NK-92 (cell line): ENCODE results near the gene UNC5A.

Source experiments
- DNase-seq: peaks from one replicate; lab custom pipeline; 2025; ENCODE audit not compliant: unreplicated experiment; lab: John Stamatoyannopoulos, UW

The UNC5A gene

GRCh38 chr5:176799488-176799887 lies 10.9 kb upstream of the UNC5A start:
- DNase-seq = no peak

- DNase-seq = no peak
Observed at GRCh38 chr5:176800024-176800423, 10.3 kb upstream of the UNC5A start.

- DNase-seq = no peak
Observed at GRCh38 chr5:176802116-176802784, 8.1 kb upstream of the UNC5A start.

- no peak for DNase-seq
Observed at GRCh38 chr5:176803068-176803942, 7.1 kb upstream of the UNC5A start.

- no peak for DNase-seq
Observed at GRCh38 chr5:176803943-176804498, 6.3 kb upstream of the UNC5A start.

GRCh38 chr5:176806137-176806536 lies 4.2 kb upstream of the UNC5A start:
- DNase-seq = no peak

- no peak for DNase-seq
Observed at GRCh38 chr5:176809544-176810080, 747 bp upstream of the UNC5A start.

GRCh38 chr5:176810687-176811501 lies 535 bp downstream of the UNC5A start:
- DNase-seq = no peak

GRCh38 chr5:176812269-176813259 lies 2.2 kb downstream of the UNC5A start:
- no peak for DNase-seq

GRCh38 chr5:176813587-176814312 lies 3.4 kb downstream of the UNC5A start:
- DNase-seq = no peak

GRCh38 chr5:176814313-176814685 lies 3.9 kb downstream of the UNC5A start:
- no peak for DNase-seq

- no peak for DNase-seq
Observed at GRCh38 chr5:176814836-176815438, 4.6 kb downstream of the UNC5A start.

GRCh38 chr5:176816043-176816745 lies 5.8 kb downstream of the UNC5A start:
- DNase-seq = no peak

- DNase-seq = no peak
Observed at GRCh38 chr5:176816791-176817347, 6.5 kb downstream of the UNC5A start.

- DNase-seq = no peak
Observed at GRCh38 chr5:176817369-176817840, 7.0 kb downstream of the UNC5A start.

GRCh38 chr5:176817841-176818377 lies 7.5 kb downstream of the UNC5A start:
- DNase-seq = no peak

GRCh38 chr5:176818391-176819098 lies 8.2 kb downstream of the UNC5A start:
- no peak for DNase-seq
